ENCODE results near the gene KCP.

The KCP gene

GRCh38 chr7:128885370-128886187 lies 24.9 kb downstream of the KCP start:
- DNase-seq: no peak

GRCh38 chr7:128884561-128885369 lies 25.7 kb downstream of the KCP start:
- DNase-seq: no peak

- no peak for DNase-seq
These were observed 26.7 kb downstream of the KCP start for GRCh38 chr7:128883622-128884448.

GRCh38 chr7:128882134-128882533 lies 28.4 kb downstream of the KCP start:
- no peak for DNase-seq

GRCh38 chr7:128881458-128882125 lies 28.9 kb downstream of the KCP start:
- DNase-seq: no peak

GRCh38 chr7:128880791-128881457 lies 29.6 kb downstream of the KCP start:
- DNase-seq: no peak

GRCh38 chr7:128879939-128880746 lies 30.4 kb downstream of the KCP start:
- DNase-seq: no peak

- no peak for DNase-seq
These were observed 31.0 kb downstream of the KCP start for GRCh38 chr7:128879461-128879938.

GRCh38 chr7:128878226-128879105 lies 32.0 kb downstream of the KCP start:
- DNase-seq: no peak

- DNase-seq: no peak
These were observed 32.8 kb downstream of the KCP start for GRCh38 chr7:128877756-128878120.

GRCh38 chr7:128876978-128877755 lies 33.3 kb downstream of the KCP start:
- DNase-seq: no peak

GRCh38 chr7:128876586-128876977 lies 33.9 kb downstream of the KCP start:
- DNase-seq: no peak

GRCh38 chr7:128876127-128876526 lies 34.4 kb downstream of the KCP start:
- DNase-seq: no peak

GRCh38 chr7:128875523-128875948 lies 35.0 kb downstream of the KCP start:
- no peak for DNase-seq

GRCh38 chr7:128874140-128875031 lies 36.1 kb downstream of the KCP start:
- DNase-seq: no peak

- no peak for DNase-seq
These were observed 37.3 kb downstream of the KCP start for GRCh38 chr7:128873234-128873633.

- no peak for DNase-seq
These were observed 38.1 kb downstream of the KCP start for GRCh38 chr7:128872394-128872824.

GRCh38 chr7:128871050-128871449 lies 39.5 kb downstream of the KCP start:
- DNase-seq: no peak

Measured in SIG-M5 (cell line).